Endothelial cell of umbilical vein (primary cell): ENCODE data around the gene EML2. TPM values are rescaled to one million over a fixed set of nuclear protein-coding genes. Genes with fewer than 3 reads are reported as not detected.

ENCODE experiments used
- BruUV-seq: library from RNA; stranded (reverse); fragments of 400-500 nt; replicated peaks from 2 replicates; lab custom pipeline; 2021; lab: Mats Ljungman, UMichigan
- CTCF ChIA-PET: fragments of 300-600, 350-600 bp; sonication (Branson Sonifier 250); formaldehyde crosslinking; loops from one replicate; lab custom pipeline; 2021; ENCODE audit warnings: antibody characterized with exemption, inconsistent platforms; lab: Charles Lee
- POLR2A ChIA-PET: fragments of 300-600, 350-600 bp; sonication (Branson Sonifier 250); formaldehyde crosslinking; loops from one replicate; lab custom pipeline; 2021; ENCODE audit warnings: antibody characterized with exemption, inconsistent platforms; lab: Charles Lee
- DNase-seq: peaks from one replicate; pipeline ENCODE4 v3.0.0-alpha.2; 2011; ENCODE audit warnings: low read depth, low spot score
- FAIRE-seq: peaks from 2 replicates; lab custom pipeline; 2011; peaks lifted over from hg19 to GRCh38; lab: Jason Lieb, UNC
- H2AFZ ChIP-seq: 2 replicates; pipeline ENCODE4 v1.6.0; 2012; ENCODE audit warnings: low read depth, low read length, control low read depth, inconsistent platforms
- H3K27ac ChIP-seq: 2 replicates; pipeline ENCODE4 v1.5.1; 2011; ENCODE audit warnings: low read depth, mild to moderate bottlenecking, control low read depth, low read length, moderate library complexity; ENCODE audit not compliant: insufficient read depth
- H3K27me3 ChIP-seq, 2 experiments: 2 replicates each; pipeline versions ENCODE4 v1.6.0 to v1.6.1; 2011; ENCODE audit warnings: low read length in 2 of 2, mixed read lengths in 1 of 2; ENCODE audit not compliant: control insufficient read depth in 2 of 2, insufficient read depth in 2 of 2
- H3K36me3 ChIP-seq, 2 experiments: 2 replicates in 1 of 2; 3 replicates in 1 of 2; pipeline ENCODE4 v1.5.1; 2011; ENCODE audit warnings: low read length in 2 of 2, mild to moderate bottlenecking in 1 of 2, moderate library complexity in 1 of 2; ENCODE audit not compliant: control insufficient read depth in 2 of 2, insufficient read depth in 2 of 2; ENCODE audit errors: extremely low read depth in 1 of 2
- H3K4me1 ChIP-seq: 3 replicates; pipeline ENCODE4 v1.5.1; 2011; ENCODE audit warnings: mild to moderate bottlenecking, low read length; ENCODE audit not compliant: control insufficient read depth, insufficient read depth; ENCODE audit errors: extremely low read depth
- H3K4me2 ChIP-seq: 2 replicates; pipeline ENCODE4 v1.6.1; 2011; ENCODE audit warnings: low read length, control low read depth, mixed read lengths; ENCODE audit not compliant: insufficient read depth
- H3K4me3 ChIP-seq, 3 experiments: fragments of 200-600 bp in 1 of 3; sonication (generic), shearing (Covaris generic) in 1 of 3; replicated peaks in 1 of 3; 2 replicates each; pipeline ENCODE4 v1.5.1; 2011 to 2016; ENCODE audit warnings: control low read depth in 3 of 3, low read length in 3 of 3, mild to moderate bottlenecking in 2 of 3, inconsistent platforms in 1 of 3, low read depth in 1 of 3, moderate library complexity in 1 of 3; ENCODE audit not compliant: insufficient read depth in 1 of 3
- H3K79me2 ChIP-seq: 2 replicates; pipeline ENCODE4 v1.6.0; 2012; ENCODE audit warnings: low read length, inconsistent platforms; ENCODE audit not compliant: control insufficient read depth, insufficient read depth
- H3K9ac ChIP-seq: replicated peaks from 2 replicates; pipeline ENCODE3; 2011; ENCODE audit warnings: low read length, control low read depth; ENCODE audit not compliant: insufficient read depth; ENCODE audit errors: extremely low read depth
- H3K9me1 ChIP-seq: replicated peaks from 3 replicates; pipeline ENCODE4 v1.6.0; 2011; ENCODE audit warnings: mild to moderate bottlenecking, low read length; ENCODE audit not compliant: control insufficient read depth, insufficient read depth; ENCODE audit errors: extremely low read depth
- H3K9me3 ChIP-seq: replicated peaks from 2 replicates; pipeline ENCODE4 v1.5.1; 2012; ENCODE audit warnings: low read length, inconsistent platforms; ENCODE audit not compliant: control insufficient read depth, insufficient read depth
- H4K20me1 ChIP-seq: replicated peaks from 2 replicates; pipeline ENCODE3; 2011; ENCODE audit warnings: mild to moderate bottlenecking, low read length; ENCODE audit not compliant: control insufficient read depth, insufficient read depth; ENCODE audit errors: extremely low read depth
- CTCF ChIP-seq, 2 donors: IDR thresholded peaks; 1 replicate in 1 of 2; 2 replicates in 1 of 2; pipeline ENCODE4 v1.5.1; 2011; ENCODE audit warnings: low read length in 2 of 2, mild to moderate bottlenecking in 2 of 2, moderate library complexity in 2 of 2, control low read depth in 1 of 2, inconsistent platforms in 1 of 2, low read depth in 1 of 2; ENCODE audit not compliant: insufficient read depth in 1 of 2; ENCODE audit errors: extremely low read depth in 1 of 2
- EZH2 ChIP-seq: IDR thresholded peaks from 2 replicates; pipeline ENCODE4 v1.6.1; 2012; ENCODE audit warnings: borderline replicate concordance, low read depth, mild to moderate bottlenecking, moderate library complexity, low read length, inconsistent platforms; ENCODE audit not compliant: severe bottlenecking
- FOS ChIP-seq: IDR thresholded peaks from 2 replicates; pipeline ENCODE4 v1.6.1; 2011; ENCODE audit warnings: mild to moderate bottlenecking, low read length, moderate library complexity, borderline replicate concordance; ENCODE audit not compliant: insufficient read depth
- GATA2 ChIP-seq: IDR thresholded peaks from 2 replicates; pipeline ENCODE4 v1.7.0; 2011; ENCODE audit warnings: low read depth, mild to moderate bottlenecking, moderate library complexity, mixed read lengths, low read length; ENCODE audit not compliant: insufficient read length, insufficient read depth
- JUN ChIP-seq: IDR thresholded peaks from 2 replicates; pipeline ENCODE4 v1.6.1; 2011; ENCODE audit warnings: borderline replicate concordance, low read depth; ENCODE audit not compliant: insufficient read length, insufficient read depth
- MAX ChIP-seq: IDR thresholded peaks from 2 replicates; pipeline ENCODE4 v1.6.1; 2011; ENCODE audit not compliant: insufficient read depth, insufficient read length
- MYC ChIP-seq: IDR thresholded peaks from one replicate; pipeline ENCODE4 v1.6.1; 2011; ENCODE audit warnings: mild to moderate bottlenecking, low read depth, low read length
- dilution Hi-C: fragments of 300-500 bp; cut with MboI; formaldehyde crosslinking; loops from one replicate; pipeline ENCODE4 v1.15.0; 2019; ENCODE audit warnings: low sequenced_read_pairs; ENCODE audit not compliant: extremely low pct_ligation_motif_present
- intact Hi-C: fragments of 100-400 bp; cut with micrococcal nuclease; formaldehyde crosslinking; loops from one replicate; pipeline ENCODE4 v1.10.0; 2022
- polyA plus RNA-seq, 4 experiments: library from polyadenylated mRNA; depleted of rRNA in 3 of 4; stranded (reverse) in 3 of 4; unstranded in 1 of 4; fragments of >200 nt; gene quantifications; 2 replicates each; pipeline versions ENCODE4 v1.2.1 to v1.2.3, GENCODE V29; 2011 to 2012; ENCODE audit warnings: missing spikeins in 1 of 4
- total RNA-seq: library from RNA; stranded (reverse); gene quantifications from 2 replicates; pipeline ENCODE4 v1.2.3, GENCODE V29; 2021

The EML2 gene
- total and polyA plus RNA-seq, 2 donors (not counting 3 experiments of a cell fraction or from before 2014, with no cell fraction given) = 23.3 to 28.9 TPM

GRCh38 chr19:45589768-45590167, 49.4 kb downstream of the EML2 start:
- Histone ChIP-seq H3K79me2 (peaks cover 27% of the 10 kb centered on the region), H3K27ac (no peak overlapping the region), H3K9me1 (no peaks in the 10 kb centered on the region), H3K36me3 (peaks cover 2 to 3% of the 10 kb centered on the region in 2 experiments), H2AFZ (no peak overlapping the region), H4K20me1 (no peaks in the 10 kb centered on the region), H3K4me2 (no peak overlapping the region), H3K9me3 (no peaks in the 10 kb centered on the region), H3K4me1 (peaks cover 24% of the 10 kb centered on the region), H3K4me3 (no peak overlapping the region), H3K9ac (no peak overlapping the region), H3K27me3 (no peaks in the 10 kb centered on the region)
- ChIA-PET CTCF (interaction anchor here (1.0 to 2.9 kb wide), 2 partner anchors 41 to 52 kb away, joined by 3 to 41 read pairs (median 16); no protein-coding TSS in a partner anchor), POLR2A (no interaction called here)
- no TSS peak for BruUV-seq
- dilution Hi-C loops (no loop called here), intact Hi-C loops (loop anchor here (5.0 kb wide), 1 partner anchor 103 kb away; the partner anchor contains the start of genes QPCTL and SNRPD2)
- DNase-seq (no peak), FAIRE-seq (no peak)
- TF ChIP-seq FOS (no peak), MAX (no peak), JUN (no peak), EZH2 (no peak), MYC (no peak), CTCF (IDR thresholded peaks at IDR 0.05; ENCODE audit: extremely low read depth in 1 of 2, insufficient read depth in 1 of 2, low read depth in 1 of 2, low read length in 2 of 2) (no peak), GATA2 (no peak)
